ENCODE measurements around the gene CLIP1. TPM values are rescaled to one million over a fixed set of nuclear protein-coding genes. Genes with fewer than 3 reads are reported as not detected.

Gene CLIP1
- total RNA-seq: 146 TPM

GRCh38 chr12:122421821-122422729 is at the start of gene CLIP1:
Gene CLIP1, minus strand, starts transcription at chr12:122422669. Its CDS starts 42,217 bp downstream, at chr12:122380452.

GRCh38 chr12:122266230-122266901 is 156.1 kb downstream of the CLIP1 start, which contains the start of gene VPS33A:
Gene VPS33A, minus strand, starts transcription at chr12:122266494. Its CDS starts 86 bp downstream, at chr12:122266408.

GRCh38 chr12:122225683-122226365 is 196.6 kb downstream of the CLIP1 start, which contains the start of gene DIABLO:
Gene DIABLO, minus strand, starts transcription at chr12:122226052. Its CDS starts 38 bp downstream, at chr12:122226014.

Other genes starting within 250 kb of the CLIP1 start
- not detected for gene IL31, start 248.4 kb downstream of the CLIP1 start, total RNA-seq
- gene LRRC43, start 239.5 kb downstream of the CLIP1 start, total RNA-seq: not detected
- gene B3GNT4, start 219.0 kb downstream of the CLIP1 start, total RNA-seq: 18.2 TPM
- gene DIABLO, start 196.6 kb downstream of the CLIP1 start, total RNA-seq: 52.0 TPM
- 22.5 TPM for gene VPS33A, start 156.2 kb downstream of the CLIP1 start, total RNA-seq
- gene ZCCHC8, start 78.3 kb upstream of the CLIP1 start, total RNA-seq: 51.3 TPM
- 127 TPM for gene RSRC2, start 104.3 kb upstream of the CLIP1 start, total RNA-seq
- 94.2 TPM for gene KNTC1, start 104.6 kb upstream of the CLIP1 start, total RNA-seq

Measured in parietal lobe (tissue), 1 donor.